Hepatocyte (in vitro differentiated cells): ENCODE results near the gene CTNNA2. TPM values are rescaled to one million over a fixed set of nuclear protein-coding genes. Genes with fewer than 3 reads are reported as not detected.

Experiments used
- DNase-seq: peaks from one replicate; pipeline ENCODE4 v3.0.0-alpha.2; 2016; ENCODE audit warnings: low spot score
- H2AFZ ChIP-seq: fragments of 200-600 bp; sonication (generic); 2 replicates; pipeline ENCODE4 v1.6.0; 2016; ENCODE audit warnings: antibody characterized with exemption, mild to moderate bottlenecking
- H3K27ac ChIP-seq: fragments of 200-600 bp; sonication (generic); 2 replicates; pipeline ENCODE4 v1.5.1; 2016; ENCODE audit warnings: mild to moderate bottlenecking
- H3K27me3 ChIP-seq: fragments of 200-600 bp; sonication (generic); 2 replicates; pipeline ENCODE4 v1.6.1; 2016
- H3K36me3 ChIP-seq: fragments of 200-600 bp; sonication (generic); replicated peaks from 2 replicates; pipeline ENCODE4 v1.5.1; 2016; ENCODE audit warnings: low read depth; ENCODE audit not compliant: insufficient read depth
- H3K4me1 ChIP-seq: fragments of 200-600 bp; sonication (generic); 2 replicates; pipeline ENCODE4 v1.5.1; 2016; ENCODE audit warnings: mild to moderate bottlenecking, moderate library complexity; ENCODE audit not compliant: insufficient read depth
- H3K4me2 ChIP-seq: fragments of 200-600 bp; sonication (generic); 2 replicates; pipeline ENCODE4 v1.6.0; 2016
- H3K4me3 ChIP-seq: fragments of 200-600 bp; sonication (generic); 2 replicates; pipeline ENCODE4 v1.5.1; 2016; ENCODE audit warnings: mild to moderate bottlenecking
- H3K79me2 ChIP-seq: fragments of 200-600 bp; sonication (generic); 2 replicates; pipeline ENCODE4 v1.6.0; 2017; ENCODE audit warnings: mild to moderate bottlenecking
- H3K9me2 ChIP-seq: fragments of 200-600 bp; sonication (generic); replicated peaks from 2 replicates; pipeline ENCODE4 v1.6.0; 2017; ENCODE audit warnings: mild to moderate bottlenecking; ENCODE audit not compliant: insufficient read depth
- H3K9me3 ChIP-seq: fragments of 200-600 bp; sonication (generic); 2 replicates; pipeline ENCODE4 v1.5.1; 2016; ENCODE audit warnings: low read depth, mild to moderate bottlenecking
- H4K20me1 ChIP-seq: fragments of 200-600 bp; sonication (generic); 2 replicates; pipeline ENCODE4 v1.6.0; 2016; ENCODE audit warnings: mild to moderate bottlenecking; ENCODE audit not compliant: insufficient read depth, poor library complexity, severe bottlenecking
- EZH2 ChIP-seq: fragments of 200-600 bp; sonication (generic); IDR thresholded peaks from 2 replicates; pipeline ENCODE4 v1.6.1; 2016; ENCODE audit warnings: antibody characterized with exemption, mild to moderate bottlenecking, borderline replicate concordance
- EZH2phosphoT487 ChIP-seq: fragments of 200-600 bp; sonication (generic); IDR thresholded peaks from one replicate; pipeline ENCODE4 v1.6.1; 2018; ENCODE audit warnings: antibody characterized with exemption, mild to moderate bottlenecking, low read depth, moderate library complexity; ENCODE audit not compliant: unreplicated experiment, severe bottlenecking
- WGBS: methylation state at CpG from one replicate; pipeline ENCODE4 v1.1.6; 2016; ENCODE audit warnings: low lambda C conversion rate; ENCODE audit errors: missing lambda C conversion rate; 5-methylcytosine and 5-hydroxymethylcytosine counted together
- polyA plus RNA-seq: library from polyadenylated mRNA; unstranded; fragments of >200 nt; fragmentation: Nextera tagmentation; extraction: Ambion mirVana; gene quantifications from 2 replicates; pipeline ENCODE4 v1.2.1, GENCODE V29; 2016
- total RNA-seq: library from RNA; depleted of rRNA; stranded (reverse); fragments of >200 nt; gene quantifications from 2 replicates; pipeline ENCODE4 v1.2.3, GENCODE V29; 2014
- TF ChIP-seq, protein P1 (sequence below): fragments of 200-600 bp; sonication (generic); IDR thresholded peaks from 2 replicates; pipeline ENCODE4 v1.5.1; 2016; ENCODE audit warnings: antibody characterized with exemption, mild to moderate bottlenecking; ENCODE audit not compliant: poor library complexity

CTNNA2 gene
- total and polyA plus RNA-seq, 2 experiments from 2014 or later, result 0.79 to 4.4 TPM

DNA sequence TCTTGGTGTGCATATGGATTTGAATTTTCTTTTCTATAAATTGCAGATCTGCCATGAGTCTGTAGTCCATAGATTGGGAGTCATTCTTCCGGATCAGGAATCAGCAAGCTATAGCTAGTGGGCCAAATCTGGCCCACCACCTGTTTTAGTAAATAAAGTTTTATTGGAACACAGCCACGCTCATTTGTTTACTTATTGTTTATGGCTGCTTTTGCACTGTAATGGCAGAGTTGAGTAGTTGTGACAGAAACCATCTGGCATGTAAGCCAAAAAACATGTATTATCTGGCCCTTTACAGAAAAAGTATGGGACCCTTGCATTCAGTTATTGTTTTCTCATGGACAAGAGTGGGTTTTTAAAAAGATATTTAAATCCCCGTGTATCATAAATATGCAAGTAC, 600.5 kb downstream of the CTNNA2 start:
- 75% methylated on average over 3 of the region's 3 CpGs for WGBS
- no peaks in the 10 kb centered on the region for H3K9me3 ChIP-seq

DNA sequence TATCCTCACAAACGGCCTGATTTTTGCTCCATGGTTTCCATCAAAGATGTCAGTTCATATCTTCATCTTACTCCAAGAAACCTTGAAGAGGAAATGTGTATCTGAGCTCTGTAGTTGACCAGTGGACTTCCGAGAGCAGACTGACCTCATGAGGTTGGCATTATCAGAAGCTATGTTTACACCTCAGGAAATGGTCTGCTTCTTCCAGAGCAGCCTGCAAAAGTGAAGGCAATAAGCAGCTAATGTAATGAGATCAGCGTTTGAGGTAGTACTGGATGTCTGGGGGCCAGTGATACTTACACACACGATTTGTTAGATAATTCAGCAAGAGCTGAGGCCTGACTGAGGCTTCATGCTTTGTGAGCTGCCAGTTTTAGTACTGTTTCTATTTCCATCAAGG, 602.0 kb downstream of the CTNNA2 start:
- no peak overlapping the region for H2AFZ ChIP-seq
- WGBS, result 57% methylated on average over 4 of the region's 4 CpGs
- DNase-seq, result no peak

More for the DNA sequence above, 600.5 kb downstream of the CTNNA2 start:
- H3K79me2 ChIP-seq, result no peaks in the 10 kb centered on the region
- no peaks in the 10 kb centered on the region for H4K20me1 ChIP-seq
- DNase-seq, result no peak
- no peaks in the 10 kb centered on the region for H3K27me3 ChIP-seq
- no peaks in the 10 kb centered on the region for H3K9me2 ChIP-seq
- no peak overlapping the region for H3K27ac ChIP-seq
- no peak overlapping the region for H3K4me2 ChIP-seq
- no peaks in the 10 kb centered on the region for H3K4me1 ChIP-seq
- no peak overlapping the region for H2AFZ ChIP-seq
- no peak for TF ChIP-seq EZH2
- TF ChIP-seq EZH2phosphoT487, result no peak
- TF ChIP-seq, protein P1, sequence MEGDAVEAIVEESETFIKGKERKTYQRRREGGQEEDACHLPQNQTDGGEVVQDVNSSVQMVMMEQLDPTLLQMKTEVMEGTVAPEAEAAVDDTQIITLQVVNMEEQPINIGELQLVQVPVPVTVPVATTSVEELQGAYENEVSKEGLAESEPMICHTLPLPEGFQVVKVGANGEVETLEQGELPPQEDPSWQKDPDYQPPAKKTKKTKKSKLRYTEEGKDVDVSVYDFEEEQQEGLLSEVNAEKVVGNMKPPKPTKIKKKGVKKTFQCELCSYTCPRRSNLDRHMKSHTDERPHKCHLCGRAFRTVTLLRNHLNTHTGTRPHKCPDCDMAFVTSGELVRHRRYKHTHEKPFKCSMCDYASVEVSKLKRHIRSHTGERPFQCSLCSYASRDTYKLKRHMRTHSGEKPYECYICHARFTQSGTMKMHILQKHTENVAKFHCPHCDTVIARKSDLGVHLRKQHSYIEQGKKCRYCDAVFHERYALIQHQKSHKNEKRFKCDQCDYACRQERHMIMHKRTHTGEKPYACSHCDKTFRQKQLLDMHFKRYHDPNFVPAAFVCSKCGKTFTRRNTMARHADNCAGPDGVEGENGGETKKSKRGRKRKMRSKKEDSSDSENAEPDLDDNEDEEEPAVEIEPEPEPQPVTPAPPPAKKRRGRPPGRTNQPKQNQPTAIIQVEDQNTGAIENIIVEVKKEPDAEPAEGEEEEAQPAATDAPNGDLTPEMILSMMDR, result no peak
- no peaks in the 10 kb centered on the region for H3K36me3 ChIP-seq
- H3K4me3 ChIP-seq, result no peak overlapping the region

DNA sequence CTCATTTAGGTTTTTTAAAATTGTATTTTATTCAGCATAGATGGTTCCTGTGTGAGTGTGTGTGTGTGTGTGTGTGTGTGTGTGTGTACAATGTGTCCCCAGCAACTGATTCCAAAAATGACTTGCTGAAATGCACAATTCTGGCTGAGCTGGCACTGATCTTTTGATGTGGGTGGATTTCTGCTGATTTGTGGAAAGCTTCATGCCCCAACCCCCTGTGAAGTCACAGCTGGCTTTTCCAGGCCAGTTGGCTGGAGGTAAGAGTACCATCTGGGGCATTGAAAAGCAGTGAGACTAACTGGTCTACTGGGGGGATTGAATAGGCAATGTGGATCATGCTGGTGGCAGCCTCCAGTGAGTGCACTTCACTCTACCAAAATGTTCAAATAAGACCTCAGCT, 604.5 kb downstream of the CTNNA2 start:
- H2AFZ ChIP-seq, result no peak overlapping the region
- H3K79me2 ChIP-seq, result no peaks in the 10 kb centered on the region
- no peak overlapping the region for H3K4me3 ChIP-seq
- H4K20me1 ChIP-seq, result no peaks in the 10 kb centered on the region
- no peaks in the 10 kb centered on the region for H3K9me3 ChIP-seq
- H3K9me2 ChIP-seq, result no peaks in the 10 kb centered on the region
- DNase-seq, result no peak
- TF ChIP-seq EZH2phosphoT487 (no peak), EZH2 (no peak)
- TF ChIP-seq, protein P1, result no peak
- H3K4me1 ChIP-seq, result no peaks in the 10 kb centered on the region
- no peak overlapping the region for H3K4me2 ChIP-seq
- H3K36me3 ChIP-seq, result no peaks in the 10 kb centered on the region
- no peak overlapping the region for H3K27ac ChIP-seq
- H3K27me3 ChIP-seq, result no peaks in the 10 kb centered on the region

More for the DNA sequence above, 602.0 kb downstream of the CTNNA2 start:
- Histone ChIP-seq H4K20me1 (no peaks in the 10 kb centered on the region), H3K9me2 (no peaks in the 10 kb centered on the region), H3K4me3 (no peak overlapping the region), H3K4me1 (no peaks in the 10 kb centered on the region), H3K79me2 (no peaks in the 10 kb centered on the region), H3K36me3 (no peaks in the 10 kb centered on the region), H3K27ac (no peak overlapping the region), H3K27me3 (no peaks in the 10 kb centered on the region), H3K4me2 (no peak overlapping the region), H3K9me3 (no peaks in the 10 kb centered on the region)
- TF ChIP-seq, protein P1, result no peak
- TF ChIP-seq EZH2phosphoT487 (no peak), EZH2 (no peak)

DNA sequence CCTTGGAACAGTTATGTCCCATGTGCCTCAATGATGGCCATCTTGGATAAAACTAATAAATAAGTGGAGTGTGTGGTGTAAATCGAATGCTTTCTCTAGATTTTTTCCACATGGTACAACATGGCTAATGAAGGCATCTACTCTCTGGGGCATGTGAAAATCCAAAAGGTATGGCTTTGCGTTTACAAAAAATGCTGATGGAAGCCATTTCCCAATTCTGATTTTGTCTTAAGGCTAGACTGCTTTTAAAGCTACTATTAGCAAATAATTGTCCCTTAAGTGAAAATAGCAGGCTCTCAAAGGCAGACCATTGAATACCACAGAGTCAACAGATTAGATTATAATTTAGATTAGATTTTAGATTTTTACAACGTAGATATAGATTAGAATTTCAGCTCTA, 608.0 kb downstream of the CTNNA2 start:
- Histone ChIP-seq H3K4me1 (no peaks in the 10 kb centered on the region), H3K4me2 (no peak overlapping the region), H3K9me3 (no peaks in the 10 kb centered on the region), H2AFZ (no peak overlapping the region), H3K4me3 (no peak overlapping the region), H3K27me3 (no peaks in the 10 kb centered on the region), H3K27ac (no peak overlapping the region), H3K79me2 (no peaks in the 10 kb centered on the region), H3K9me2 (no peaks in the 10 kb centered on the region), H3K36me3 (no peaks in the 10 kb centered on the region), H4K20me1 (no peaks in the 10 kb centered on the region)
- 79% methylated on average over 3 of the region's 3 CpGs for WGBS
- DNase-seq, result no peak
- TF ChIP-seq EZH2 (no peak), EZH2phosphoT487 (no peak)
- TF ChIP-seq, protein P1, result no peak
